SK-N-SH (cell line): Measurements from ENCODE around the gene ADGRL3.

Experiments used
- CTCF ChIP-seq: fragments of 200-600 bp; sonication (generic); IDR thresholded peaks from 2 replicates; pipeline ENCODE4 v1.6.1; 2017; ENCODE audit warnings: antibody characterized with exemption, mild to moderate bottlenecking, moderate library complexity
- EP300 ChIP-seq, 2 experiments: IDR thresholded peaks; 2 replicates each; pipeline versions ENCODE4 v1.4.0 to v1.6.1; 2012; ENCODE audit warnings: borderline replicate concordance in 1 of 2, low read depth in 1 of 2, low read length in 1 of 2
- EZH2phosphoT487 ChIP-seq: fragments of 200-600 bp; sonication (generic); IDR thresholded peaks from 2 replicates; pipeline ENCODE4 v1.6.1; 2017; ENCODE audit warnings: low read depth, mixed run types, mild to moderate bottlenecking, antibody characterized with exemption, moderate library complexity, borderline replicate concordance
- FOXM1 ChIP-seq: IDR thresholded peaks from 2 replicates; pipeline ENCODE4 v1.4.0; 2012; ENCODE audit warnings: low read depth, mild to moderate bottlenecking
- JUND ChIP-seq: IDR thresholded peaks from 2 replicates; pipeline ENCODE4 v1.4.0; 2012
- MEF2A ChIP-seq: IDR thresholded peaks from 2 replicates; pipeline ENCODE4 v1.4.0; 2012; ENCODE audit warnings: low read depth, borderline replicate concordance
- RAD21 ChIP-seq: IDR thresholded peaks from 2 replicates; pipeline ENCODE4 v1.6.1; 2012; ENCODE audit warnings: mild to moderate bottlenecking, low read length
- RFX5 ChIP-seq: IDR thresholded peaks from 2 replicates; pipeline ENCODE4 v1.6.1; 2012; ENCODE audit warnings: mild to moderate bottlenecking, improper control_type of control experiment, low read length
- TCF12 ChIP-seq: IDR thresholded peaks from 2 replicates; pipeline ENCODE4 v1.4.0; 2012
- TF ChIP-seq, protein P1 (sequence below): IDR thresholded peaks from 2 replicates; pipeline ENCODE4 v1.4.0; 2012; ENCODE audit warnings: low read depth, borderline replicate concordance
- TF ChIP-seq, protein P2 (sequence below): IDR thresholded peaks from 2 replicates; pipeline ENCODE4; 2012
- TF ChIP-seq, protein P3 (sequence below): IDR thresholded peaks from 2 replicates; pipeline ENCODE4 v1.4.0; 2012; ENCODE audit warnings: low read depth
- TF ChIP-seq, protein P4 (sequence below): IDR thresholded peaks from 2 replicates; pipeline ENCODE4 v1.4.0; 2012; ENCODE audit warnings: low read depth, borderline replicate concordance

GRCh38 chr4:61763682-61764081 is 563.6 kb downstream of the ADGRL3 start:
- TF ChIP-seq, protein P1, sequence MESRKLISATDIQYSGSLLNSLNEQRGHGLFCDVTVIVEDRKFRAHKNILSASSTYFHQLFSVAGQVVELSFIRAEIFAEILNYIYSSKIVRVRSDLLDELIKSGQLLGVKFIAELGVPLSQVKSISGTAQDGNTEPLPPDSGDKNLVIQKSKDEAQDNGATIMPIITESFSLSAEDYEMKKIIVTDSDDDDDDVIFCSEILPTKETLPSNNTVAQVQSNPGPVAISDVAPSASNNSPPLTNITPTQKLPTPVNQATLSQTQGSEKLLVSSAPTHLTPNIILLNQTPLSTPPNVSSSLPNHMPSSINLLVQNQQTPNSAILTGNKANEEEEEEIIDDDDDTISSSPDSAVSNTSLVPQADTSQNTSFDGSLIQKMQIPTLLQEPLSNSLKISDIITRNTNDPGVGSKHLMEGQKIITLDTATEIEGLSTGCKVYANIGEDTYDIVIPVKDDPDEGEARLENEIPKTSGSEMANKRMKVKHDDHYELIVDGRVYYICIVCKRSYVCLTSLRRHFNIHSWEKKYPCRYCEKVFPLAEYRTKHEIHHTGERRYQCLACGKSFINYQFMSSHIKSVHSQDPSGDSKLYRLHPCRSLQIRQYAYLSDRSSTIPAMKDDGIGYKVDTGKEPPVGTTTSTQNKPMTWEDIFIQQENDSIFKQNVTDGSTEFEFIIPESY = no peak
- TF ChIP-seq FOXM1 (no peak), CTCF (no peak), RFX5 (no peak), TCF12 (no peak), EZH2phosphoT487 (no peak), EP300 (IDR thresholded peaks at IDR 0.05; ENCODE audit: borderline replicate concordance in 1 of 2, low read depth in 1 of 2, low read length in 1 of 2) (no peak), JUND (no peak), MEF2A (no peak), RAD21 (no peak)
- TF ChIP-seq, protein P2, sequence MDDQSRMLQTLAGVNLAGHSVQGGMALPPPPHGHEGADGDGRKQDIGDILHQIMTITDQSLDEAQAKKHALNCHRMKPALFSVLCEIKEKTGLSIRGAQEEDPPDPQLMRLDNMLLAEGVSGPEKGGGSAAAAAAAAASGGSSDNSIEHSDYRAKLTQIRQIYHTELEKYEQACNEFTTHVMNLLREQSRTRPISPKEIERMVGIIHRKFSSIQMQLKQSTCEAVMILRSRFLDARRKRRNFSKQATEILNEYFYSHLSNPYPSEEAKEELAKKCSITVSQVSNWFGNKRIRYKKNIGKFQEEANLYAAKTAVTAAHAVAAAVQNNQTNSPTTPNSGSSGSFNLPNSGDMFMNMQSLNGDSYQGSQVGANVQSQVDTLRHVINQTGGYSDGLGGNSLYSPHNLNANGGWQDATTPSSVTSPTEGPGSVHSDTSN = no peak
- TF ChIP-seq, protein P3, sequence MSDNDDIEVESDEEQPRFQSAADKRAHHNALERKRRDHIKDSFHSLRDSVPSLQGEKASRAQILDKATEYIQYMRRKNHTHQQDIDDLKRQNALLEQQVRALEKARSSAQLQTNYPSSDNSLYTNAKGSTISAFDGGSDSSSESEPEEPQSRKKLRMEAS = no peak
- TF ChIP-seq, protein P4, sequence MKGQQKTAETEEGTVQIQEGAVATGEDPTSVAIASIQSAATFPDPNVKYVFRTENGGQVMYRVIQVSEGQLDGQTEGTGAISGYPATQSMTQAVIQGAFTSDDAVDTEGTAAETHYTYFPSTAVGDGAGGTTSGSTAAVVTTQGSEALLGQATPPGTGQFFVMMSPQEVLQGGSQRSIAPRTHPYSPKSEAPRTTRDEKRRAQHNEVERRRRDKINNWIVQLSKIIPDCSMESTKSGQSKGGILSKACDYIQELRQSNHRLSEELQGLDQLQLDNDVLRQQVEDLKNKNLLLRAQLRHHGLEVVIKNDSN = no peak
